Right ventricle myocardium inferior (tissue), 1 donor: ENCODE data around the gene RRM2. TPM values are rescaled to one million over a fixed set of nuclear protein-coding genes. Genes with fewer than 3 reads are reported as not detected.

Source experiments
- ATAC-seq: fragments of 200-7000 bp; cut with Tn5 transposase; one replicate; pipeline ENCODE4 v1.9.1; 2020; ENCODE audit warnings: mild to moderate bottlenecking, moderate library complexity
- DNase-seq: peaks from one replicate; pipeline ENCODE4 v3.0.0; 2021; ENCODE audit errors: missing footprints
- intact Hi-C: fragments of 100-400 bp; cut with DNase I; formaldehyde crosslinking; loops from one replicate; pipeline ENCODE4 v1.11.0; 2022
- long read RNA-seq: library from polyadenylated mRNA; unstranded; transcript quantifications from one replicate; pipeline ENCODE4 v2.0.0, GENCODE V29; 2021
- total RNA-seq: library from RNA; stranded (reverse); fragmentation: NEBNext Ultra II Directional; extraction: Animal tissue kit (Norgen Biotek cat#: 25700); gene quantifications from one replicate; pipeline ENCODE4 v1.2.1, GENCODE V29; 2021
- donor health status: DM: no; HTN: yes; CAD: no; lungs with severe emphysema.

The RRM2 gene
- 4.2 TPM for total RNA-seq
- long read RNA-seq, partial matches to known transcripts = 0 of 1 reads
- long read RNA-seq, other reads (novel, unspliced or antisense) = 0 of 1 reads

DNA sequence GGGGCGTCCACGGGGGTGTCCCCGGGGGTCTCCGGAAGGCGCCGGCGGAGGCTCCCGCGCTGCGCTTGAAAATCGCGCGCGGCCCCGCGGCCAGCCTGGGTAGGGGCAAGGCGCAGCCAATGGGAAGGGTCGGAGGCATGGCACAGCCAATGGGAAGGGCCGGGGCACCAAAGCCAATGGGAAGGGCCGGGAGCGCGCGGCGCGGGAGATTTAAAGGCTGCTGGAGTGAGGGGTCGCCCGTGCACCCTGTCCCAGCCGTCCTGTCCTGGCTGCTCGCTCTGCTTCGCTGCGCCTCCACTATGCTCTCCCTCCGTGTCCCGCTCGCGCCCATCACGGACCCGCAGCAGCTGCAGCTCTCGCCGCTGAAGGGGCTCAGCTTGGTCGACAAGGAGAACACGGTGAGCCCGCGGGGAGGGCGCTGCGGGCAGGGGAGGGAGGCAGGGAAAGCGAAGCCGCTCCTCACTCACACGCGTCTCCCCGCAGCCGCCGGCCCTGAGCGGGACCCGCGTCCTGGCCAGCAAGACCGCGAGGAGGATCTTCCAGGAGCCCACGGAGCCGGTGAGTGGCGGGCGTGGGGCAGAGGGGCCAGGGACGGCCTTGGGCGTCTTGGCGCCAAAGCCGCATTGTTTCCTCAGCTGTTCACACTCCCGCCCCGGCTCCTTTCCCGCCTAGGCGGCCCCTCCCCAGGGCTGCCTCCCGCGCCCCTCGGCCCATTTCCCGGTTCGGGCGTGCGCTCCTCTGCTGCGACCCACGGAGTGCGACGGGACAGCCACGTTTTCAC, at the start of gene RRM2:
RRM2 (plus strand) TSS at position 240 of the 781 bp plus-strand sequence; CDS start at position 300, 60 bp downstream.
- DNase-seq (peak; percentile 96), ATAC-seq (peak; percentile 92)
- intact Hi-C loops = loop anchor here (5.0 to 10.0 kb wide), 2 partner anchors 182 to 535 kb away; partner anchors contain the start of gene HPCAL1

DNA sequence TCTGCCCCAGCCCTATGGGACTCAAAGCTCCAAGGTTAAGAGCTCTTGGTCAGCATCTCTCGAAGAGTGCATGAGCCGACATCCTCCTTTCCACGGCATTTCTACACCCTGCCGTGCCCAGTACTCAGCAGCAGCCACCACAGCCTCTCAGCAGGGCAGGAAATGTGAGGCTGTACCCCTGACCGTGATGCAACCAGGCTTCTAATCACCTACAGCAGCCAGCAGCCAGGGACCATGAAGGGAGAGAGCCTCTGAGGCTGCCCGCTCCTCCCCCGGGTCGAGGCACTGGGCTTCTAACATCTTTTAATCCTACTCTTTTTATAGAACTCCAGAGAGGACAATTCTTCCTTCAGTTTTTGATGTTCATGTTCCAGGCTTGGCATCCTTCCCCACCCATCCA, 48.8 kb upstream of the RRM2 start:
- intact Hi-C loops = loop anchor here (2.0 kb wide), 1 partner anchor 361 kb away; no protein-coding TSS in a partner anchor
- ATAC-seq (no peak), DNase-seq (no peak)

DNA sequence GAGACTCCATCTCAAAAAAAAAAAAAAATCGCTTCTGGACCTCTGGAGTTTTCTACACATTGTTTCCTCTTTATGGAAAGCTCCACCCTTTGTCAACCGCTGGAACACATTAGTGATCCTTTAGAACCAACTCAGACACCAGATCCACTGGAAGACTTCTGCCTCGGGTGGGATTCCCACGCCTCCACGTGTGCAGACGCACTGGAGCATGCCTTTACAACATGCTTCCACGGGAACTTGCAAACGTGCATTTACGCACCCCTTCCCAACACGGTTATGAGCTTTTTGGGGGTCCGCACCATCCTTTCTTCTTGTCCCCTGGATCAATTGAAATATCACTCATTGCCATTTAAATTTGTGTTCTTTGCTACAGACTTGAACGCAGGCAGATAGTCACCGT, 47.4 kb upstream of the RRM2 start:
- DNase-seq = no peak
- no peak for ATAC-seq
- intact Hi-C loops = no loop called here

DNA sequence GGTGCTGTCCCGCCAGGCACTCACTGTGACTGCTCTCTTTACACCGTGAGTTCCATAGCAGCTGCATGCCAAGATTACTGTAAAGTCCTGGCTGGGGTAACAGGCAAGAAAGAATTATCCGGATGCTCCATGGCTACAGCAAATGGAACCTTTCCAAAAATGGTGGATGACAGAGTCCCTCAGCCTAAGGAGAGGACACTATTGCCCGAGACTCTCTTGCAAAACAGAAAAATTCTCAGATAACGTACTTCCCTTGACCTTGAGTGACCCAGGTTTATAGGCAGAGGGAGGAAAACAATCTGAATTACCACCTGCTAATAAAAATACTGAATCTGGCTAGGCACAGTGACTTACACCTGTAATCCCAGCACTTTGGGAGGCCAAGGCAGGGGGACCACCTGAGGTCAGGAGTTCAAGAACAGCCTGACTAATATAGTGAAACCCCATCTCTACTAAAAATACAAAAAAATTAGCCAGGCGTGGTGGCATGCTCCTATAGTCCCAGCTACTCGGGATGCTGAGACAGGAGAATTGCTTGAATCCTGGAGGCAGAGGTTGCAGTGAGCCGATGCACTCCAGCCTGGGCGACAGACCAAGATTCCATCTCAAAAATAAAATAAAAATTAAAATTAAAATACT, 46.8 kb upstream of the RRM2 start:
- ATAC-seq = no peak
- no peak for DNase-seq
- intact Hi-C loops = no loop called here

DNA sequence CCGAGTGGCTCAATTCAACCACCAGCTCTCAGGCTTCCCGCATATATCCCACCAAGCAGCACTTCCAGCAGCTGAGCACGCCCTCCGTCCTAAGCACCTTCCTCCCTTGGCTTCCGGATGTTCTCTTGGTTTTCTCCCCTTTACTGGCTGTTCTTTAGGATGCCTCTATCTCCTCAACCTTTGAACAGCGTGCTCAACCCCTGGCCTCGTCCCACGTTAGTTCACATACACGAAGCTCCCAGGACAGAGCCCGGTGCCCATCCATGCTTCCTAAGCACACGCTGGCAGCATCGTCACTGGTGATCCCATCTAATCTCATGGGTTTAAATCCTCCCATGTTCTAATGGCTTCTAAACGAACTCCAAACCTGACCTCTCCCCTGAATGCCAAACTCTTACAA, 46.0 kb upstream of the RRM2 start:
- ATAC-seq (no peak), DNase-seq (no peak)
- intact Hi-C loops = no loop called here

DNA sequence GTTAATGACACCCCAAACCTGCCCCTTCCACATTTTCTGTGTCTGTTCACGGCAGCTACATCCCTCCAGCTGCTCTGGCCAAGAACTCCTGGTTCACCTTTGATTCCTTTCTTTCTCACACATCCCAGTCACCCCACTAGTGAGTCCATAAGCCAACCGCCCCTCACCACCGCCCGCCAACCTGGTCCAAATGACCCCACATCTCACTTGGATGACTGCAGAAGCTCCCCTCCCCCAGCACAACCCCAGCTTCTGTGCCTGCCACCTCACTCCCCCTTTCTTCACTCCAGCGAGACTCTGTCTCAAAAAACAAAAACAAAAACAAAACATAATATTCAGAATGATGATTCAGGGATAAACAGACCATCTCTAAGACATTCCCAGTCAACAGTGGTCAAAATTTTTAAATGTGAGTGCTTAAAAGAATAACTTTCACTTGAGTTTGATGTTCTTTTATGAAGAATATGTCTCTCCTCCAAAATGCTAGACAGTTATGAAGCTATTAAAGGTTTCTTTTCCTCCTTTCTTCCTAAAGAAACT, 45.5 kb upstream of the RRM2 start:
- DNase-seq (no peak), ATAC-seq (no peak)
- intact Hi-C loops = no loop called here

DNA sequence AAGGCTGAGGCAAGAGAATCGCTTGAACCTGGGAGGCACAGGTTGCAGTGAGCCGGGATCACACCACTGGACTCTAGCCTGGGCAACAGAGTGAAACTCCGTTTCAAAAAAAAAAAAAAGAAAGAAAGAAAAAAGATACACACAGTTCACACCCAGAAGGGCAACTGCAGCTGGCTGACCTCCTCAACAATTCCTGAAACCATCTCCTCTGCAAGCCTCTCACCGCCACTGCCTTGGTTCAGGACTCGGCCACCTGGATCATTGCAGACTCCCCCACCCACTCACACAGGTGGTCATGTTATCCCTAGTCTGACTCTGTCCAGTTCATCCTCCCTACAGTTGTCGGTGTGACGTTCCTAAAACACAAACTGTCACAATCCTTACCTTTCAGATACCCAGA, 44.5 kb upstream of the RRM2 start:
- intact Hi-C loops = no loop called here
- DNase-seq = no peak
- ATAC-seq = no peak

DNA sequence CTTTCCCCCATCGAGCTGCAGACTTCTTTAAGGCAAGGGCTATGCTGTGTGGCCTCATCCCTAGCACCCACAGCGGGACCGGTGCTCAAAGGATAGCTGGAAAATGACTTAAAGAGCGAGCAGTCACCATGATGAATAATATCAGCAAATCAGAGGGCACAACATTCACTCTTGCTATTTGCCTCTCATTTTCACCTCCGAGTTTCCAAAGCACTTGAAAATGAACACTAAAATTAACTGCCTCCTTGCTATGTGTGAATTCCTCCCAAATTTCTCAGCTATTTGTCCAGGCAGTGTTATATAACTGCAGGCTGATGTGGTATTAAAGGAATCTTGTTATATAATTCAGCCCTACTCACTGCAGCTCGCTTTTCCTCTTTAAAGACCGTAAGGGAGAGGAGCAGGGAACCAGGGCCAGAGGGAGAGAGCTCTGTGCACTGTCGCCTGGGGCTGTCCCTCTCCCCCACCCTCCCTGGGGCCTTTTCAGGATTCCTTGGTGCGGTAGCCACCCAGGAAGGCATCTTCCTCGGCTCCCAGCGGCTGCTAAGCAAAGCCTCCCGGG, 43.8 kb upstream of the RRM2 start:
- DNase-seq = no peak
- ATAC-seq = peak; percentile 42
- intact Hi-C loops = no loop called here

DNA sequence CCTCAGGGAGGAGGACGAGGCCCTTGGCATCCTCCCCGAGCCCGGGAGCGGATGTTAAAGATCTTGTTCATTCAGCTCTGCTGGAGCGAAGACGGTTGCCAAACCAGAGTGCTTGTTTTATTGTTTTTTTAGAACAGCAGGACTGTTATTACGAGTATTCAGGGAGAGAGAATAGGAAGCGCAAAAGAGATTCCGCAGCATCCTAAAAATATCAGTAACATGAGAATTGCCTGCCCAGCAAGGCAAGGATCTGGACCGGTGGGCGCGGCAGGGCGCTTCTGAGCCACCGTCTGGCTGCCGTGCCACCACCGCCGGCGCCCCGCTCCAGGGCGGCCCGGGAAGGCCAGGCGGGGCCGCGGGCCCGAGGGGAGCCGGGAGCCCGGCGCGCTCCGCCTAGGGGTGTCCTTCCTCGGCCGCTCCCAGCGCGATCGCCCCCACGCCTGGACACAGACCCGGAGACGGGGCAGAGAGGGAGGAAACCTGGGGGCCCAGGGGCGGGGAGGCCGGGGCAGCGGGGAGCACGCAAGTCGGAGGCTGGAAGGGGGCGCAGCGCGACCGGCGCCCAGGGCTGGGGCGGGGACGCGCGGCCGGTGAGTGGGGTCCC, 43.2 kb upstream of the RRM2 start:
- ATAC-seq (peak; percentile 73), DNase-seq (peak; percentile 78)
- intact Hi-C loops = no loop called here

DNA sequence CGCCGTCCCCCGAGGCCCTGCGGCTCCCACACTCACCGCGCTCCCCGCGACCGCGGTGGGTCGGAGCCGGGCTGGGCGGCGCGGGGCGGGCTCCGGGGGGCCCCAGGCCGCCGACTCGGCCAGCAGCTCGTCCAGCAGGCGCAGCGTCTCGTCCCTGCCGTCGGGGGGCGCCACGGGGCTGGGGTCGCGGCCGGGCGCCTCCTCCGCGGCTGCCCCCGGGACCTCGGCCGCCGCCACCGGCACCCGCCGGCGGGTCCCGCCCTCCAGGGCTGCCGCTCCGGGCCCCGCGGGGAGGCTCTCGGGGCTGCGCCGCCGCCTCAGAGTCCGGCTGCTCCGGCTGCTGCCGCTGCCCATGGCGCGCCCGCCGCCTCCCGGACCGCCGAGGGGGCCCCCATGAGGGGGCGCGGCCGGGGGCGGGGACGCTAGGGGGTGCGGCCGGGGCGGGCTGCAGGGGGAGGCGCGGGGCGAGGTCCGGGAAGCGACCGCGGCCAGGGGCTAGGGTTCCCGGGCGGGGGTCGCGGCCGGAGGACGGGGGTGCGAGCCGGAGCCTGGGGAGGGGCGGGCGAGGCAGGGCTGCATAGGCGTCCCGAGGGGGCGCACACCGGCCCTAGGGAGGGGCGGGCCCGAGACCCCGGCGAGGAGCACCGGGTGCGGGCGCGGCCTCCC, 42.5 kb upstream of the RRM2 start, which contains the start of gene CYS1:
CYS1 (minus strand) TSS at position 542 of the 666 bp plus-strand sequence; CDS start at position 354, 188 bp downstream.
- intact Hi-C loops = no loop called here
- no peak for DNase-seq
- peak; percentile 43 for ATAC-seq

DNA sequence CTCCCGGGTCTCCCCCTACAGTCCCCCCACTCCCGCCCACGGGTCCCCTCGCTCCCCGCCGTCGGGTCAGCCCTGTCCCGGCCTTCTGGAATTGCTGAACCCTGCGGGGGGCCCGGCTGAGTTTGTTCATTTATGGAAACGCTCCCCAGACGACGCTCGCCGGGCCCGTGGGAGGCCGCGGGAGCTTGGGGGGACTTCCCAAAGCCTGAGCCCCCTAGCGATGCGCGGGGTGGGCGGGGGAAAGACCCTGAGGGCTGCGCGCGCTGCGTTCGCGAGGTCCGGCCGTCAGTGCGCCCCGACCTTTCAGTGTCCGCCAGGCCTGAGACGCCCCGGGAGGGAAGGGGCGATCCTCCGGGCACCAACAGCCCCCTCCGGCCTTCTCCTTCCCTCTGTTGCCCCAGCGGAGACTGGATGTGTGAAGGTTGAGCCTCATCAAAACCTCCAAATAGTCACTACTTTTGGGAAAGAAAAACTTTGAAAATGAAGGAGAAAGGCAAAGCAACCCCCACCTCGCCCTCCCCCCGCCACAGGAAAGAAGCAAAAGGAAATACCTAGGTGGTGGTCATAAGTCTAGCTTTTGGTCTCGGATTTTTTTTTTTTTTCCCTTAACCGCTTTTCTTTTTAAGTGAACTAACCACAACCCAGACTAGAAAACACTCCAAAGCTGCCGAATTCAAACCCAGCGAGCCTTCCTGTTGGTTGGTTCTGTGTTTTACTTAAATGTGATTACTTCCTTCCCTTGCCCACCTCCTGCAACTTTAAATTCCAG, 41.8 kb upstream of the RRM2 start:
- DNase-seq (no peak), ATAC-seq (no peak)
- intact Hi-C loops = no loop called here

DNA sequence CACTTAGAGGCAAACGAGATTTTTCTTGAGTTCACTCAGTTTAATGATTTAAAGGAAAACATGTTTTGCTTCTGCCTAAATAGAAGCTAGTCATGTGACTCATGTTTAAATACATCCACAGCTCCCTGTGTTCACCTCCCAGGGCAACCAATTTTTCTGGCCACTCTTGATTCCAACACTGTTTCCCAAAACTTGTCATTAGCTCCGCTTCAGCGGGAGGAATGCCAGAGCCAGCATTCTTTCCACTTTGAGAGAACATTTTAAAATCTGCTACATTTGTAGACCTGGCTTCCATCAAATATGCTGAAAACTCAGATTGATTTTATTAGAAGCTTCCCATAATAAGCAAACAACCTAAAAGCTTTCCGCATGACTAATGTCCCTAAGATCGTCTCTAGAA, 39.5 kb upstream of the RRM2 start:
- no peak for ATAC-seq
- DNase-seq = no peak
- intact Hi-C loops = no loop called here

DNA sequence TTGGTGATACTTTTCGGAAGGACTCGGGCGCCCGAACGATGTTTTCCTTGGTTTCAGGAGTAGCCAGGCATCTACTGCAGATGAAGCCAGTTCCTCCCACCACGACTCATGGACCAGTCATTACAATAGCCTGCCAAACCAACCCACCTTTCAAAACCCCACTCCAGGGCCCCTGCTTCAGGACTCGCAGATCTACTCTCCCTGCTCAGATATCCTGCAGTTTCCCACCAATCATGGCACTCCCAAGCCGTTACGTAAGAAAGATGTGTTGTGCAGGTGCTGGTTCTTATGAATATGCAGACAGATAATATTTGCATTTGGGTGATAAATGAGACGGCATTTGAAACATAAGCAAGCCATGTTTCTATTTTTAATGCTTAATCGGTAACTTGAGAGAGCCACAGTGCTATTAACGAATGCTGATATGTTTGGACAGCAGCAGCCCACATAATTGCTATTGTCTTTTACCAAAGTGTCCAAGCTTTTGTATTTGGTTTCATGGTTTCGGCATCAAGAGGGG, 38.8 kb upstream of the RRM2 start:
- no peak for ATAC-seq
- no peak for DNase-seq

DNA sequence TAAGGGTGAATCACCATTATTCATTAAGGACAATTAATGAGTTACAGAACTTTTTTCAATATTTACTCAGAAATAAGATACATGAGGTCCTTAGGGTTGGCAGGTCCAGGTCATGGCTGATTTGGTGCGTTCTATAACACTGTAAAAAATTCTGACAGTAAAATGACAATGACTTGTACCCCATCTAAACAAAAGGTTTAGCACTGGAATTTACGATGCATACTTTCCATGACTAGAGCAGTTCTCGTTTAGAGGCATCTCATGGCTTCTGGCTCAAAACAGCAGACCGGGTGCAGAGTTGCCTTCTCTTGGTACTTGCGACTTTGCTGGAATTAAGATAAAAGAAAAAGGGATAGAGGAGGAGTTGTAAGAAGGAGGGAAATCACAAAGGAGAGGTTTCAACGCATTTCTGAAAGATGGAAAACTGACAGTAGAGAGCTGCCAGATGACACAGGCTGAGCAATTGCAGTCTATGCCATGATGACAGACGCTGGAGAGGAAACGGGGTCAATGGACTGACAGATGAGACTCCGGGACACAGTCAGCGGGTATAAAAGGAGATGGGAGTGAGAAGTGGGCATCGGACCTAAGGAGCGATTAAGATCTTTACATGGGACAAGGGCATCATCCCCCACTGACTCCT, 38.2 kb upstream of the RRM2 start:
- ATAC-seq (no peak), DNase-seq (no peak)
- intact Hi-C loops = no loop called here

More for the DNA sequence above, 38.8 kb upstream of the RRM2 start:
- intact Hi-C loops = no loop called here

DNA sequence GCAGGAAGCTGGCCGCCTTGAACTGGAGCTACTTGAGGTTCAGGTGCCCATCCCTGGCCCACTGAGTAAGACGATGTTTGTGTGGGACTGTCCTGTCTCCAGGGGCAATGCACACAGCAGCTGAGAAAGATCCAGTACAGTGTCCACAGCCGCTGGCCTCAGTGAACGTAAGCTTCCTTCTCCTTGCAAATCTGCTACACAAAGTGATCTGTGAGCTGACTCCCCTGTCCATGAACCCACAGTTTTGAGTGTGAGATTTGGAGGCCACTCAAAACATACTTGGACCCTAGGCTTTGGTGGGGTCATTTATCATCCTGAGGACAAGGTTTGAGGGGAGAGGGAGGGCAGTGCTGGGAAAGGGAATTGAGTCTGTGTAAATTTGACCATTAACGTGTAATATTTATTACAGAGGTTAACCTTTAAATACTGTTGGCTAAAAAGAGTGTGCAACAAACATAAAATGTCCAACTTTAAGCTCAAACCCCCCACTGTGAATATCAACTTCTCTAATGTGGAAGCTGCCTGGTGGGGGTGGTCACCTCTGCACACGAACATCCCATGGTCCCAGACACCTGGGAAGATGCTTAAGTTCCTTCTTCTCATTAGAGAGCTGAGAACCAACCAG, 37.4 kb upstream of the RRM2 start:
- intact Hi-C loops = no loop called here
- no peak for DNase-seq
- no peak for ATAC-seq

DNA sequence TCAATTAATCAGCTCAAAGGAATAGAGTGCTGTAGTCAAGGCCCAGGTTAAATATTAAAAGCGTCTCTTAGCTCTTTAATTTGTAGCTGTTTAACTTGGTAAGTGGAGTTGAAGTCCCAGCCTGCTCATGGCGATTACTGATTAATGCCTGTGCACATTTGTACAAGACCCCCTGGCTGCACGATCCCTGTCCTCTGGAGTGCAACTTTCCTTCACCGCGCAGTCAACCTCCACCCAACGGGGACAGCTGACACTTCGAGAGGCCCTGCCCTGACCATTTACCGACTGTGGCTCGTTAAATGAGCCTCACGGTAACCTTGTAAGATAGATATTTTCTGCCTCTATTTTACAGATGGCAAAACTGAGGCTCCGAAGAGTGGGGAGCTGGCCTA, 36.9 kb upstream of the RRM2 start:
- DNase-seq (no peak), ATAC-seq (no peak)
- intact Hi-C loops = no loop called here

DNA sequence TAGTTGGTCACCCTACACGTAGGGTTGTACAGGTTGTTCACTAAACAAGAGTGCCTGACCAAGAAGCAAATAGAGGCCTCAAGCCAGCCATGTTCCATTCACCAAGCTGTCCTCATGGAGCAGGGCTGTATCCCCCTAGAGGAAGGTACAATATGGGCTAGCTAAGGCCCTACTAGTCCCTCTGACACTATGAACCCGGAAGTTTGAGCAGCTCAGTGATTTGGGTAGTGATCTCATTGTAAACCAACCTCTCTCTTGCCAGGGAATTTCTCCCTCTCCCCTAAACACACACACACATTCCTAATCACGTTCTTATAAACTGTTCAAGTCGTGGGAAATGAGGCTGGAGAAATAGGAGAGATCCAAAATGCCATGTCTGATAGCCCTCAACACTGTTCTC, 35.6 kb upstream of the RRM2 start:
- no peak for DNase-seq
- ATAC-seq = no peak
- intact Hi-C loops = no loop called here
